RWPE1 (cell line): ENCODE measurements around the gene LONP1.
"Not testable (repeated sequence)": the region's sequence is repeated elsewhere in the genome, so short reads cannot be mapped to it uniquely, and the experiment has no call there.

Experiments
- CTCF ChIA-PET: fragments of 350-600 bp; sonication (Branson Sonifier 250); formaldehyde crosslinking; extraction: SDS; loops from one replicate; lab custom pipeline; 2021; lab: Yijun Ruan, JAX
- POLR2A ChIA-PET: fragments of 400-600 bp; formaldehyde crosslinking; extraction: SDS; loops from one replicate; lab custom pipeline; 2020; ENCODE audit warnings: antibody characterized with exemption; ENCODE audit not compliant: low non-redundant PET; lab: Yijun Ruan, JAX
- DNase-seq: peaks from one replicate; pipeline ENCODE4 v3.0.0; 2012; ENCODE audit warnings: low spot score
- H3K27ac ChIP-seq: fragments of 450-650 bp; 2 replicates; pipeline ENCODE4 v1.5.1; 2017
- CTCF ChIP-seq: fragments of 450-650 bp; conservative IDR thresholded peaks from 2 replicates; pipeline ENCODE4 v1.5.1; 2017; ENCODE audit warnings: low read depth, mild to moderate bottlenecking

LONP1 gene

GRCh38 chr19:5749505-5749904, 29.6 kb upstream of the LONP1 start:
- no peak overlapping the region for H3K27ac ChIP-seq
- no peak for DNase-seq
- CTCF ChIA-PET, result no interaction called here
- no peak for TF ChIP-seq CTCF
- POLR2A ChIA-PET, result interaction anchor here (0.6 kb wide), 1 partner anchor 362 kb away, joined by 3 read pairs; no protein-coding TSS in a partner anchor

DNA sequence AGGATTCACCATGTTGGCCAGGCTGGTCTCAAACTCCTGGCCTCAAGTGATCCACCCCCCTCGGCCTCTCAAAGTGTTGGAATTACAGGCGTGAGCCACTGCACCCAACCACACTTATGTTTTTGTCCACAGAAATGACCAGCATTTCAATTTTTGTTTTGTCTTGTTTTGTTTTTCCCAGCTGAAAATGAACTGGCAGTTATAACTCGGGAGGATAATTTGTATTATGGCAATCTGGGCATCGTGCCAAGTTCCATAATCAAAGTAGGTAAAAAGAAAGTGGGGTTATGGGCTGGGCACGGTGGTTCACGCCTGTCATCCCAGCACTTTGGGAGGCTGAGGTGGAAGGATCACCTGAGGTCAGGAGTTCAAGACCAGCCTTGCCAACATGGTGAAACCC, 29.0 kb upstream of the LONP1 start:
- POLR2A ChIA-PET, result interaction anchor here (0.7 kb wide), 1 partner anchor 60 kb away, joined by 28 read pairs; no protein-coding TSS in a partner anchor
- CTCF ChIA-PET, DNase-seq, H3K27ac ChIP-seq: not testable (repeated sequence)

- H3K27ac ChIP-seq, DNase-seq, POLR2A ChIA-PET: not testable (repeated sequence)
- CTCF ChIA-PET, result interaction anchor here (0.6 kb wide), 1 partner anchor 11 kb away, joined by 3 read pairs; no protein-coding TSS in a partner anchor
Observed at GRCh38 chr19:5744999-5745398, 25.1 kb upstream of the LONP1 start.

GRCh38 chr19:5743630-5744029, 23.7 kb upstream of the LONP1 start:
- no peak for DNase-seq
- no peak overlapping the region for H3K27ac ChIP-seq
- no peak for TF ChIP-seq CTCF
- CTCF ChIA-PET, result interaction anchor here (0.6 kb wide), 1 partner anchor 15 kb away, joined by 3 read pairs; no protein-coding TSS in a partner anchor
- POLR2A ChIA-PET, result no interaction called here

DNA sequence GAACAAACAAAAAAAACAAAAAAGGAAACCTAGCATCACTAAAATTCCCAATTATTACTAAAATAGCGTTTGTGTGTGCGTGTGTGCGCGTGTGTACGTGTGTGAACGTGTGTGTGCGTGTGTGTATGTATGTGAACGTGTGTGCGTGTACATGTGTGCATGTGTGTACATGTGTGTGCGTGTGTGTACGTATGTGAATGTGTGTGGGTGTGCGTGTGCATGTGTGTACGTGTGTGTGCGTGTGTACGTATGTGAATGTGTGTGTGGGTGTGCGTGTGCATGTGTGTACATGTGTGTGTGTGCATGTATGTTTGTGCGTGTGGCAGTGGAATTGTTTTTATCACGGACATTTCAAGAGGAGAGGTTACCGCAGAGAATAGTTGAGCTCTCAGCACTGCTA, 22.1 kb upstream of the LONP1 start:
- no peak for DNase-seq
- CTCF ChIA-PET, result no interaction called here
- no peak overlapping the region for H3K27ac ChIP-seq
- POLR2A ChIA-PET, result no interaction called here
- no peak for TF ChIP-seq CTCF

GRCh38 chr19:5738423-5738822, 18.5 kb upstream of the LONP1 start:
- no peak for TF ChIP-seq CTCF
- no peak overlapping the region for H3K27ac ChIP-seq
- ChIA-PET POLR2A (no interaction called here), CTCF (no interaction called here)
- DNase-seq, result no peak

DNA sequence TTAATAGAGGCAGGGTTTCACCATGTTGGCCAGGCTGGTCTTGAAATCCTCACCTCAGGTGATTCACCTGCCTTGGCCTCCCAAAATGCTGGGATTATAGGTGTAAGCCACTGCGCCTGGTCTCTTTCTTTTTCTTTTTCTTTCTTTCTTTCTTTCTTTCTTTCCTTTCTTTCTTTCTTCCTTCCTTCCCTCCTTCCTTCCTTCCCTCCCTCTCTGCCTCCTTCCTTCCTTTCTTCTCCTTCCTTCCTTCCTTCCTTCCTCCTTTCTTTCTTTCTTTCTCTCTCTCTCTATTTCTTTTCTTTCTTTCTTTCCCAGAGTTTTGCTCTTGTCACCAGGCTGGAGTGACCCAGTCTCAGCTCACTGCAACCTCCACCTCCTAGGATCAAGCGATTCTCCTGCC, 13.2 kb upstream of the LONP1 start:
- DNase-seq, CTCF ChIA-PET, H3K27ac ChIP-seq, POLR2A ChIA-PET: not testable (repeated sequence)

- DNase-seq, result no peak
- no peak overlapping the region for H3K27ac ChIP-seq
- POLR2A ChIA-PET, result no interaction called here
- TF ChIP-seq CTCF, result no peak
- CTCF ChIA-PET, result no interaction called here
Observed at GRCh38 chr19:5727453-5728050, 7.6 kb upstream of the LONP1 start.
